Measurements from ENCODE around the gene ALX4.

DNA sequence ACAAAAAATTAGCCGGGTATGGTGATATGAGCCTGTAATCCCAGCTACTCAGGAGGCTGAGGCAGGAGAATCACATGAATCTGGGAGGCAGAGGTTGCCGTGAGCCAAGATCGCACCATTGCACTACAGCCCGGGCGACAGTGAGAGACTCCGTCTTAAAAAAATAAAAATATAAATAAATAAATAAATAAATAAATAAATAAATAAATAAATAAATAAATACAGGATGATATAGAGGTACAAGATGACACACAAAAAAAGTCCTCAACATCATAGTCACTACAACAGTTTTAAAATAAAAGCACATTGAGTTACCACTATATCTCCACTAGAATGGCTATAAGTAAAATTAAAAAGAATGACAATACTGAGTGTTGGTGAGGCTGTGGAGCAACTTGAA, 97.8 kb downstream of the ALX4 start:
- TF ChIP-seq PBX3 (IDR thresholded peaks at IDR 0.05) (no peak), FOXJ3 (CRISPR knock-in tag; IDR thresholded peaks at IDR 0.05) (no peak), SMC3 (IDR thresholded peaks at IDR 0.05; ENCODE audit: low read depth, low read length) (no peak), CTCF (IDR thresholded peaks at IDR 0.05) (no peak), RFX5 (IDR thresholded peaks at IDR 0.05; ENCODE audit: low read length) (no peak), CHD2 (IDR thresholded peaks at IDR 0.05; ENCODE audit: low read length, partially characterized antibody) (no peak)
- TF ChIP-seq, protein P1, sequence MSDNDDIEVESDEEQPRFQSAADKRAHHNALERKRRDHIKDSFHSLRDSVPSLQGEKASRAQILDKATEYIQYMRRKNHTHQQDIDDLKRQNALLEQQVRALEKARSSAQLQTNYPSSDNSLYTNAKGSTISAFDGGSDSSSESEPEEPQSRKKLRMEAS (IDR thresholded peaks at IDR 0.05; ENCODE audit: low read depth), result no peak

All from SK-N-SH (cell line).